NCI-H748 treated with DMSO at 0.1 percent for 48 hours (cell line): ENCODE results near the gene STK10.
A peak's percentile ranks its signal among the peaks of the same experiment; 100 is the strongest.
"Not testable (repeated sequence)": the region's sequence is repeated elsewhere in the genome, so short reads cannot be mapped to it uniquely, and the experiment has no call there.

Source experiments
- DNase-seq: peaks from one replicate; lab custom pipeline; 2025; lab: John Stamatoyannopoulos, UW

Gene STK10

DNA sequence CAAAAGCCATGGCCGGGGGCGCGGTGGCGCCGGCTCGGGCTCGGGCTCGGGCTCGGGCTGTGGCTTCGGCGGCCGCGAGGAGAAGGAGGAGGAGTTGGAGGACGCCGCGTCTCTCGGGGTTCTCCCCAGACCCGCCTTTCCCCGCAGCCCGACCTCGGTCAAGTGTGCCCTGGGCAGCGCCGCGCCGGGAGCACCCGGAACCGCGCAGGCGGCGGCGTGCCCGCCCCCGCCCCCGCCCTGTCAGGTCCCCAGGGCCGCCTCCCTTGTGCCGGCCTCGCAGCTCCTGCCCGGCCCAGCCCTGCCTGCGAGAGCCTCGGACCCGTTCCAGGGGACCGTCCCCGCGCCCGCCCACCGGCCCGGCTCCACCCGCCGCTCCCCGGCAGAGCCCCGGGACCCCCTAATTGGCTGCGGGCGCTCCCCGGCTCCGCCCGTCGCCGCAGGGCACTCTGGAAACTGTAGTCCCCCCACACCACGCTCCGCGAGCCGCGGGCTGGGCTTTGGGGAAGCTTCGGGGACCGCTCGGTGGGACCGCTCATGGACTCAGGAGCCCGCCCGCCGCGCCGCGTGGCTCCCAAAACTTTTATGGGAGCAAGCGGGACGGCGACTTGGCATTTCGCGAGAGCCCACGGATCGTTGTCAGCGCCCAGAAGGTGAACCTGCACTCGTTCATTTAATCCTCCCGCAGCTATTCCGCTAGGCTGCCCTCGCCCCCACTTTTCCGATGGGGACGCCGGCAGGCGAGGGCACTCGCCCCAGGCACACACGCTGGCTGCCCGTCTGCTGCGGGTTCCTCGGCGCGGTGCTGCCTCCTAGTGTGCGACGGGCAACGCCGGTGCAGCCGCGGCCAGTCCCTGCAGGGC, at the start of gene STK10:
TSS of gene STK10 (minus strand) at position 192 of the 860 bp plus-strand sequence. CDS start at position 10, 182 bp downstream.
- peak; percentile 82 for DNase-seq

DNA sequence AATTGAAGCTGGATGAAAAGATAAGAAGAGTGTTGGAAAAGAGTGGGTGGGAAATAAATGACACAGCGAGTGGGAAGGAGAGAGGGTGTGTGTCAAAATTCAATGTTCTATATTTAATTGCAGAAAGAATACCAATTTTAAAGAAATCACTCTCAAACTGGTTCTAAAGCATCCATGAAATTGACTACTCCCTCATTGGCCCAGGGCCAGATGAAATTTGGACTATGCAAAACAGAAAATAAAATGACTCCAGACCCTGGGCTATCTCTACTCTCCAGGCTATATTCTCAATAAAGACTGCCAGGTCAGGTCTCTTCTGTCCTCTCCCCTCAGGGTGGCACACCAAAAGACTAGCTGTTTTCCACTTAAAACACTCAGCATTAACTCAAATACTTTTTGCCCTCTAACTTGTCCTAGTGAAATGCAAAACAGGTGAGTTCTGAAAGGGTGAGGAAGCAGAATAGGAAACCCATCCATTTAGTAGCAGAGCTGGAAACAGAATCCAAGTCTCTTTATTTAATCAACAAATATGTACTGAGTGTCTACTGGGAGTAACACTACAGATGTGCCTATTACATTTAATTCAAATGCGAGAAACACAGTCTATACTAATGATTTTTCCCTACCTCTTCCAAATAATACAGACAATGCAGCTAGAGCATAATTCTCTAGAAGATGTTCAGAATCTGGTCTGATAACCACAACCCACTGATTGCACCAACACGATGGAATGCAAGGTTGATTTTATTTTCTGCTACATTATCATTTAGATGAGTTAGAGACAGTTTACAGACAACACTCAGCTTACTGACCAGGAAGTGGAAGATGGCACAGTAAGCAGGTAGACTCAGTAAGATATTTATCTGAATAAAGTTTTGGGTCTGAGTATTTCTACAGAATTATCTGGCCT, 48.1 kb upstream of the STK10 start:
- DNase-seq = no peak

DNA sequence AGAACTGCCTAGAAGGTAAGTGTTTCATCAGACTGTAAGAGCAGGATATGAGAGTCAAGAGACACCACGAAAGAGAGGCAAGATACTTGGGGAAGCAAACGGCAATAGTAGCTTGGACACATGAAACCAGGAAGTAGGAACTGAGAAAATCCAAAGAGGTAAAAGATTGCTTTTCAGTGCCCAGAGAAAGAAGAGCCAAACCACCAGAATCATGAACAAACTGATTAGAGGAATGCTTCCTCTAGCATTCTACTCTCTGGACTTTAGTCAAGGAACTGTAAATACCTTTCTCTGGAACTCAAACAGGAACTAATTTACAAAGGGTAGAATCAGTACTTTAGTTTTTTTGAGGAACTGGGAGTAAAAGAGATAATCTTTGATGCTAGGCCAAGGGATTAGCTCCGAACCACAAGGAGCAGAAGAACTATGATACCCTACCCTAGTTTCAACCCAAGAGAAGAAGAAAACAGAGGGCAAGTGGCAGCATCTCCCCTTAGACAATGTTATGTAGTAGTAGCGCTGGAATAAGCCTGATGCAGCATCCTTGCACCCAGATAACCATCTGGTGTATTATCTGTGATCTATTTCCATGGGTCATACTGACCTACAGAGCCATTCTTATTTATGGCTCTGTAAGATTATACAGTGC, 47.2 kb upstream of the STK10 start:
- no peak for DNase-seq

DNA sequence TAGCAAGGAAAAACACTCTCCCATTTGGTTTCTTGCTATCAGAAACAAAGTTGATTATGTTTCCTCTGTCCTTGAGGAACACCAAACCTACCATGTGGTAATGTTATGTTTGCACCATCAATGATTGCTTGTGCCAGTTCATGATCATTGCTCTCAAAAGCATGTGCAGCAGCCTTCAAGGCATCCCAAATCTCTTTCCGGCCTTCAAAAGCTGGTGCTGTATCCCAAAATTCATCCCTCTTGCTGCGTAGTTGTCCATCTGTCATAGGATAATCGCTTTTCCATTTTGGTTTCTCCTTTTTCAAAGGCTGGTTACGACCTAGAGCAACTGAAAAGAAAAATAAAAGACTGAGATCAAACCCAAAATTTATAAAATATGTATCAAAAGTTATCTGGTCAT, 46.0 kb upstream of the STK10 start:
- no peak for DNase-seq

DNA sequence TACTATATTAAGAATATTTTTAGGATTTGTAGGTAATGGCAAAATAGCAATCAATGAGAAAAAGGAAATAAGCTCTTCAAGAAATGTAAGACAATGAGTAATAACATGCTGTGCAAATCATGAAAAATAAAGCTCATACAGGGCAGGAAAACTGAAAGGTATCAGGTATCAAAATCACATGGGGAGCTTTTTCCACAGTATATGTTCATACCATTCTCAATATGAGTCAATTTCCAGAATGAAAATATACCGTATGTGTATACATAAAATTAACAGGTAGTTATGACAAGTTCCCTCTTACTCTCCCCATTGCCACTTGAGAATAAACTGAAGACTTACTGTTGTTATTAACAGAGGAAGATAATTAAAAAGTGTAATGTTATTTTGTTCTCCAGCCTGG, 41.9 kb upstream of the STK10 start:
- no peak for DNase-seq

DNA sequence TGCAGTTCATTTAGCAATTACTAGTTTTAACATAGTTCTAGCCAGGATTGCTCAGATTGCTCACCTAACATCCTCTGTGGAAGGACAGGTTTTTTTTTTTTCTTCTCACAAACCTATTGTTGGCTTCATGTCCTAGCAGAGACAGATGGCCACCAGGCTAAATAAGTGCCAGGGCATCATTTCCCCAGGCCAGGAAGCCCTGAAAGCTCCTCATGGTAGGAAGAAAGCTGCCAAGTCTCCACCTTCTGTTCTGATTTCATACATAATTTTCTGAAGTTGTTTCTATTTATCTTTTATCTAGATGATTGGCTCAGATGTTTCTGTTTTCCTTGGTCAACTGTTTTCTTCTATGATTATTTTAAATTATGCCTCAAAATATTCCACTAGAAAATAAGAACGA, 37.0 kb upstream of the STK10 start:
- no peak for DNase-seq

DNA sequence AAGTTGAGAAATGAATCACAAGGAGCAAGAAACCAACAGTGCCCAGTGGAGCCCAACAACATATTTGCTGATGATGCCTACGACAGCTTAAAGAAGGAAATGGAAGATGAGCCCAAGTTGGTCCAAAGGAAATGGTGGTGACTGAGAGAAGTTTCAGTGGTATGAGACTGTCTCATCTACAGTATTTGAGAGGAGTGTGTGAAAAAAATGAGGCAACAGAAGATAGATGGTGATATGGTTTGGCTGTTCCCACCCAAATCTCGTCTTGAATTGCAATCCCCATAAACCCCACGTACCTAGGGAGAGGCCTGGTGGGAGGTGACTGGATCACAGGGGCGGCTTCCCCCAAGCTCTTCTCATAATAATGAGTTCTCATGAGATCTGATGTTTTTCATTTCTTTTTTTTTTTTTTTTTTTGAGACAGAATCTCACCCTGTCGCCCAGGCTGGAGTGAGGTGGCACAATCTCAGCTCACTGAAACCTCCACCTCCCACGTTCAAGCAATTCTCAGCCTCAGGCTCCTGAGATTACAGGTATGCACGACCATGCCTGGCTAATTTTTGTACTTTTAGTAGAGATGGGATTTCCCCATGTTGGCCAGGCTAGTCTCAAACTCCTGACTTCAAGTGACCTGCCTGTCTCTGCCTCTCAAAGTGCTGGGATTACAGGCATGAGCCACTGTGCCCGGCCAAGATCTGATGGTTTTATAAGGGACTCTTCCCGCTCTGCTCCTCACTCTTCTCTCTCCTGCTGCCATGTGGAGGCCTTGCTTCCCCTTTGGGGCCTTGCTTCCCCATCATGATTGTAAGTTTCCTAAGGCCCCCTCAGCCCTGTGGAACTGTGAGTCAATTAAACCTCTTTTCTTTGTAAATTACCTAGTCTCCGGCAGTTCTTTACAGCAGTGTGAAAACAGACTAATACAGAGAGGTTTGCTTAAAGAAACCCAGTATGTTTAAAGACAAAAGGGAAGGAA, 36.2 kb upstream of the STK10 start:
- no peak for DNase-seq

DNA sequence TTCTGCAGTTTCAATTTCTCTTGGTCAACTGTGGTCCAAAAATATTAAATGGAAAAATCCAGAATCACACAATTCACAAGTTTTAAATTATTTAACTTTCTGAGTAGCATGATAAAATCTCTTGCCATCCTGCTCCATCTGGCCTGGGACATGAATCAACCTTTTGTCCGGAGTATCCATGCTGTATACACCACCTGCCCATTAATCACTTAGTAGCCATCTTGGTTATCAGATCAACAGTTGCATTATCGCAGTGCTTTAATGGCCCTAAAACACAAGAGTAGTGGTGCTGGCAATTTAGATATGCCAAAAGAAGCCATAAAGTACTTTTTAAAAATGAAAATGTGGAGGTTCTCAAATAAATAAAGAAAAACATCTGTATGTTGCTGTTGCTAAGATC, 31.3 kb upstream of the STK10 start:
- DNase-seq = no peak

DNA sequence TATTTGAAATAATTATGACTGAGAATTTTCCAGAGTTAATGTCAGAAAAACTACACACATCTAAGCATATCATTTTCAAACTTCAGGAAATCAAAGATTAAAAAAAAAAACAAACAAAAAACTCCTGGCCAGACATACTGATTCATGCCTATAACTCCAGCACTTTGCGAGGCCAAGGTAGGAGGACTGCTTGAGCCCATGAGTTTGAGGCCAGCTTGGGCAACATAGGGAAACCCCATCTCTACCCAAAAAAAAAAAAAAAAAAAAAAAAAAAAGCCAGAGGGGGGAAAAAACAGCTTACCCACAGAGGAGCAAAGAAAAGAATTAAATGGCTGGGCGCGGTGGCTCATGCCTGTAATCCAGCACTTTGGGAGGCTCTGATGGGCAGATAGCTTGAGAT, 28.3 kb upstream of the STK10 start:
- DNase-seq = no peak

DNA sequence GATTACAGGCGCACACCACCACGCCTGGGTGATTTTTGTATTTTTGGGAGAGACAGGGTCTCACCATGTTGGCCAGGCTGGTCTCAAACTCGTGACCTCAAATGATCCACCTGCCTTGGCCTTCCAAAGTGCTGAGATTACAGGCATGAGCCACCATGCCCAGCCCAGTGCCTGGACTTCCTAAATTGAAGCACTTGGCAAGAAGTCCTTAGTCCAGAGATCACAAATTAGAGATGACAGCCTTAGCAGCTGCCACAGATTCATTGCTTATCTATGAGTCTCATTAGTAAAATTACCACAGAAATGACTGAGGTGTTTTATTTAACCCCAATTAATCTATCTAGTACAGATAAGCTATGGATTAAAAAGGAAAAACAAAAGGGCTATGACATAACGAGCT, 25.1 kb upstream of the STK10 start:
- DNase-seq = no peak

DNA sequence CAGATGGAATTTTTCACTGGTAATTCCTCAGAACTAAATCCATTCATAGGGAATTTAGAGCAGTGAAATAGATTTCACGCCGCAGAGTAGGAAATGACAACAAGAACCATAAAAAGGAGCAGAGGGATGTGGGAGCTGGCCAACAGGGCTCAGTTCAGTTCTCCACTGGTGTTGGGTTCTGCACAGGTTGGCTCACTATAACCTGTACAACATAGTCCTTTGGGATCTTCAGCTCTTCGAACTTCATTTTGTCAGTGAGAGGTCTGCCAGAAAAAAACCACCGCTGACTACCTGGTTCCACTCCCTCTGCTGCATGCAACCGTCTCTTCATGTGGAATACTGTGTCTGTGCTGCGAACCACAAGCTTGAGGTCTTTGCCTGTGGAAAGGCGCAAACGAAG, 23.7 kb upstream of the STK10 start:
- no peak for DNase-seq

DNA sequence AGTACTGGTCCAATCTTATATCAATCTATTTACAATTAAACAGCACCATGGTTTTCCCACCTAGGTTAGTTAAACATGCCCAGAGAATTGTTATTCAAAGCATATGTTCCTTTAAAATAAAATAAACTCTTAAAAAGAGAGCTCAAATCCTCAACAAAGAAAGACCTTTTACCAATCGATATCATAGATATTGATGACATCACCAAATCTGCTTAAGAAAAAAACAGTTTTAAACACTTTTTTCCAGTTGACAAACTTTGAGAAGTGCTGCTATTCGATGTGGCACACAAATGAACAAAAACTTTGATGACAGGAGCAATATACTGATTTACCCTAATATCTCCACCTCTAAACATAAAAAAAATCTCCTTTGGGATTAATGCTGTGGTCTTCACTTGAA, 21.7 kb upstream of the STK10 start:
- DNase-seq = no peak

DNA sequence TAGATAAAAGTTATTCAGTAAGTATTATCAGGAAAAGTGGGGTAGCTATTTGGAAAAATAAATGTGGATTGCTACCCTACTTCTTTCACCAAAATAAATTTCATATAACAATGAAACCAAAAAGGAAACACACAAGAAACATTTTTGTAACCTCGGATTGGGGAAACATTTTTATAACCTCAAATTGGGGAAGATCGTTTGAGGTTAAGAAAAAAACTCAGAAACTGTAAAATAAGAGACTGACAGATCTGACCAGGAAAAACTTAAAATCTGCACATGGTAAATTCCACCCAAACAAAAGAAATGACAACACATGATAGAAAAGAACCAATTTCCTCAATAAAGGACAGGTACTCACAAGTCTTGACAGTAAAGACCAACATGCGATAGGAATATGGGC, 19.5 kb upstream of the STK10 start:
- DNase-seq = no peak

DNA sequence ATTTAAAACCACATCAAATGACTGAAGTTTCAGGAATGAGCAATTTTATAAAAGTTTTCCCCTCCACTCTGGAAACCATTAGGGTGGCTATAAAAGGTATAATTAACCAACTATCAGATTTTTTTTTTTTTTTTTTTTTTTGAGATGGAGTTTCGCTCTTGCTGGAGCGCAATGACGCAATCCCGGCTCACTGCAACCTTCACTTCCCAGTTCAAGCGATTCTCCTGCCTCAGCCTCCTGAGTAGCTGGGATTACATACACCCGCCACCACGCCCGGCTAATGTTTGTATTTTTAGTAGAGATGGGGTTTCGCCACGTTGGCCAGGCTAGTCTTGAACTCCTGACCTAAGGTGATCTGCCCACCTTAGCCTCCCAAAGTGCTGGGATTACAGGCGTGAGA, 18.0 kb upstream of the STK10 start:
- DNase-seq = not testable (repeated sequence)

DNA sequence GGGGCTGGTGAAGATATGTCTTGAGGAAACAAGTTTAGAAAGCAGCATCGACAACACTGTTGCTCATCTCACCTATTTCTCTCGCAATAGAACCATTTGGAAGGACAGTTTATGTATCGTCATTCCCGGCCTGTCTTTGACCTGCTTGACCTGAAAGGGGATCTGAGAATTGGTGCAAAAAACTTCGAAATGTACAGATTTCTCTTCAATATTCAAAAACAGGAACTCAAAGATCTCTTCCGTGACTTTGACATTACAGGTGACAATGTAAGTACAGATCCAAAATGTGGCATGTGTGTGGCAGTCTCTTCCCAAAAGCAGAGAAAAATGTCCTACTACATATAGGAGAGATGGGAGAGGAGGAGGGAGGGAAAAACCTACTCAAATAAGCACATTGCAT, 12.5 kb upstream of the STK10 start:
- no peak for DNase-seq

DNA sequence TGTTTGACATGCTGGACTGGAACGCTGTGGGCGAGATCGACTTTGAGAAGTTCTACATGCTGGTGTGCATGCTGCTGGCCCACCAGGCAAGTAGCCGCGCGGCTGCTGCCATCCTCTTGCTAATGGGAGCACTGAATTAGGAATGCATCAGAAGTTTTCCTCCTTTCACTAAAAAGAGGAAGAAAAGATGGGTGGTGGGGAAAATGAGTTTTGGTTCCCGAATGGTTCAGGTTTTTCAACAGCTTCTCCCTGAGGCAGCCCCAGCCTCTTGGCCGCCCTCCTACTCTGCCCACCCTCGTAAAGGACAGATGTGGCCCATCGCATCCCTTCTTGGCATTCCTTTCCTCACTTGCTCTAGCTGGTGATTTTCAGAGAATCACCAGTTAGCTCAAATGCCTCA, 11.4 kb upstream of the STK10 start:
- DNase-seq = no peak

DNA sequence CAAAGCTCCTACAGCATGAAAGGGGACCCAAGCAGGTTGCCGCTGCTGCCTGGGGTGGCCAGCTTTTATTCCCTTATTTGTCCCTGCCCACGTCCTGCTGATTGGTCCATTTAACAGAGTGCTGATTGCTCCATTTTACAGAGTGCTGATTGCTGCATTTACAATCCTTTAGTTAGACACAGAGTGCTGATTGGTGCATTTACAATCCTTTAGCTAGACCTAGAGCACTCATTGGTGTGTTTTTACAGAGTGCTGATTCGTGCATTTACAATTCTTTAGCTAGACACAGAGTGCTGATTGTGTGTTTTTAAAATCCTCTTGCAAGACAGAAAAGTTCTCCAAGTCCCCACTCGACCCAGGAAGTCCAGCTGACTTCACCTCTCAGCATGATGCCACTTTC, 9.8 kb upstream of the STK10 start:
- DNase-seq = not testable (repeated sequence)

DNA sequence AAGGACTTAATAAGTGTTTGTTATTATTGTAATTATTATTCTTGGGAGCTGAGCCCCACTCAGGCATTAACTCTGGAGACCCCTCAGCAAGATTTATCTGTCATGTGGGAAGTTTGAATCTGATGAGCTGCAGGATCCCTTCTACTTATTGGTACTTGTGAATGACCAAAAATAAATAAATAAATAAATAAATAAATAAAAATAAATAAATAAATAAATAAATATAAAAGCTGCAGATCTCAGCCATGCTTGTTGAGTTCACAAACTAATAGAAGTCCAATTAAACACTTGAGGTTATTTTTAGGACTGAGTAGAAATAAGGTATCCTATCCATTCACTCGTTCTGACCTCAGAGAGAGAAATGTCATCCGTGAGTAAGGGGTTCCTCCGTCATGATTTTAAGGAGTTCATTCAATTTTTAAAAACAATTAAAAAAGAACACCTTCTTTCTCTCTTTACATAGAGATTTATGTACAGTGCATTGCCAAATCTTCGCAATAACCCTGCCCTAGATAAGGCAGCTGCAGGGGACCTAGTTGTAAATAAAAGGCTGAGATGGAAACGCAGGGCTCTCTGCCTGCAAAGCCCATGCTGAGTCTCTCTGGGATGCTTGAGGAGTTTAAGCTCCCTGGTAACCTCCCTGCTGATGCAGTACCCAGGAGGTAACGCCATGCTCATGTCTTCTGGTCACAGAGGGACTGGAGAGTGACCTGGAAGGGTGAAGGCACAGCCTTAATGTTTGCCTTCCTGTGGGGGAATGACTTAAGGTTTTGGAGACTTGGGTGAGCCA, 7.2 kb upstream of the STK10 start:
- no peak for DNase-seq

DNA sequence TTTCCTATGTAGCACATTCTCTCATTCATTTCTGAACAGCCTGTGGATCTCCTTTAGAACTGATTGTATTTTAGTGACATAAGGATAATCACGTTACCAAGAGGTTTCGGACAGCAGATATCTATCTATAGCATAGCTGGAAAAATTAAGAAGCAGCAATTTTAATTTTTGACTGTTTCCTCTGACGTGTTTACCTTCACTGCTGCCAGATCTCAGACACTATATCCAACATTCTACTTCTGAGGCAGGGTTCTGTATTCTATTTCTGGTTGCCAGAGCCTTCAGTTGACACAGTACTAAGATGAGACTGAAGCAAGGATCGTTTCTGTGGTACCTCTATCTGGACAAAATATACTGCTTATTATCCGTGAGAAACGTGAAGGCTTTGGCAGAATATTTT, 5.8 kb upstream of the STK10 start, which contains the start of gene EFCAB9:
TSS of gene EFCAB9 (plus strand) at position 301 of the 400 bp plus-strand sequence. CDS start at position 302, 1 bp downstream.
- DNase-seq = no peak

DNA sequence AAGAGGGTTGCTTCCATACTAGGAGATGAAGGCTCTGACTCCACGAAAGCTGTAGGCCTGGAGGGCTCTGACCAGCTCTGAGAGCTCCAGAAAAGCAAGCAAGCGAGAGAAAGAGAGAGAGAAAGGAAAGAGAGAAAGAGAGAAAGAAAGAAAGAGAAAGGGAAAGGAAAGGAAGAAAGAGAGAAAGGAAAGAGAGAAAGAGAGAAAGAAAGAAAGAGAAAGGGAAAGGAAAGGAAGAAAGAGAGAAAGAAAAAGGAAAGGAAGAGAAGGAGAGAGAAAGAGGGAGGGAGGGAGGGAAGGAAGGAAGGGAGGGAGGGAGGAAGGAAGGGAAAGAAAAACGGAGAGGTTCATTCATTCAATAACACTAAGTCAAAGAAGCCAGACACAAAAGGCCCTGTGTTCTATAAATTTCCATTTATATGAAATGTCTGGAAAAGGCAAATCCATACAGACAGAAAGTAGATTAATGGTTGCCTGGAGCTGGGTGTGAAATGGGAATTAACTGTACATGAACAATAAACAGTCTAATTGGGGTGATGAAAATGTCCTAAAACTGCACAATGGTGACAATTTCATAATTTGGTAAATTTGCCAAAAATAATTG, 1.8 kb upstream of the STK10 start:
- DNase-seq = no peak
